ENCODE measurements around the gene TBC1D17. TPM values are rescaled to one million over a fixed set of nuclear protein-coding genes. Genes with fewer than 3 reads are reported as not detected.

Gene TBC1D17
- total and polyA plus RNA-seq, 4 donors = 11.3 to 27.9 (median 17.2) TPM

DNA sequence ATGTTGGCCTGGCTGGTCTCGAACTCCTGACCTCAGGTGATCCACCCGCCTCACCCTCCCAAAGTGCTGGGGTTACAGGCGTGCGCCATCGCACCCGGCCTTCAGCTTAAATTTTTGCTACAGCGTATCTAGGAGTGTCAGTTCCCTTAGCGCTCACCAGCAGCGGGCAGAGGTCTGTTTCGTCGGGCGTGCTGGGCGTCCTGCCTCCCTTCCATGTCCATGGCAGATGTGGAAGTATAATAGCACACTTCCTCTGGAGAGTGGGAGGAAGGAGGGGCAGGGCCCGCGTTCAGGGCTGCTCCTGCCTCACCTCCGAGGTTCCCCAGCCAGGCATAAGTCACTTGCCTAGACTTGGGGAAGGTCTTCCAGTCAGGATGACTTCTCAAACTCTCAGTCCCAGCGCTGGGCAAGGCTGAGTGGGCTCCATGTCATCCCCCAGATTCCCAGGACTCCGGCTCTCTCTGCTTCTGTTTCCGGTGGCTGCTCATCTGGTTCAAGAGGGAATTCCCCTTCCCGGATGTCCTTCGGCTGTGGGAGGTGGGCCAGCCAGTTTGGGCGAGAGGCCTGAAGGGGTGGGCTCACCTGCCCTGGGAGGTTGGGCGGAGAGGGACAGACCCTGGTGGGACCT lies 9.6 kb downstream of the TBC1D17 start:
- Histone ChIP-seq H3K4me1 (ENCODE audit: control insufficient read depth in 4 of 4, insufficient read depth in 4 of 4, low read length in 3 of 4) (peaks cover 0 to 9% (median 4%) of the 10 kb centered on the region in 4 donors), H3K9ac (ENCODE audit: low read depth in 1 of 2, low read length in 2 of 2) (no peak overlapping the region), H3K27ac (ENCODE audit: low read depth in 1 of 2, low read length in 2 of 2) (no peak overlapping the region), H3K4me3 (ENCODE audit: low read depth in 1 of 3, low read length in 3 of 3) (no peak overlapping the region), H3K36me3 (ENCODE audit: control insufficient read depth in 4 of 4, insufficient read depth in 3 of 4, low read depth in 1 of 4, low read length in 3 of 4) (peaks cover 26 to 36% (median 29%) of the 10 kb centered on the region in 4 donors), H3K27me3 (ENCODE audit: control insufficient read depth in 4 of 4, insufficient read depth in 4 of 4, low read length in 3 of 4) (no peaks in the 10 kb centered on the region), H3K9me3 (ENCODE audit: control insufficient read depth in 4 of 4, low read length in 3 of 4) (no peaks in the 10 kb centered on the region)
- no peak for DNase-seq (ENCODE audit: low spot score)
- WGBS = 84% methylated on average over 23 of the region's 23 CpGs
- TF ChIP-seq, protein P1, sequence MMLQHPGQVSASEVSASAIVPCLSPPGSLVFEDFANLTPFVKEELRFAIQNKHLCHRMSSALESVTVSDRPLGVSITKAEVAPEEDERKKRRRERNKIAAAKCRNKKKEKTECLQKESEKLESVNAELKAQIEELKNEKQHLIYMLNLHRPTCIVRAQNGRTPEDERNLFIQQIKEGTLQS (IDR thresholded peaks at IDR 0.05) = no peak
- no peak for TF ChIP-seq HNF4G (IDR thresholded peaks at IDR 0.05)
- no peak for TF ChIP-seq JUND (IDR thresholded peaks at IDR 0.05)
- TF ChIP-seq EGR1 (IDR thresholded peaks at IDR 0.05; ENCODE audit: low read depth in 2 of 2) = no peak
- no peak for TF ChIP-seq FOXA1 (IDR thresholded peaks at IDR 0.05)
- TF ChIP-seq FOXA2 (IDR thresholded peaks at IDR 0.05) = no peak
- TF ChIP-seq, protein P2, sequence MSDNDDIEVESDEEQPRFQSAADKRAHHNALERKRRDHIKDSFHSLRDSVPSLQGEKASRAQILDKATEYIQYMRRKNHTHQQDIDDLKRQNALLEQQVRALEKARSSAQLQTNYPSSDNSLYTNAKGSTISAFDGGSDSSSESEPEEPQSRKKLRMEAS (IDR thresholded peaks at IDR 0.05) = no peak
- TF ChIP-seq, protein P3, sequence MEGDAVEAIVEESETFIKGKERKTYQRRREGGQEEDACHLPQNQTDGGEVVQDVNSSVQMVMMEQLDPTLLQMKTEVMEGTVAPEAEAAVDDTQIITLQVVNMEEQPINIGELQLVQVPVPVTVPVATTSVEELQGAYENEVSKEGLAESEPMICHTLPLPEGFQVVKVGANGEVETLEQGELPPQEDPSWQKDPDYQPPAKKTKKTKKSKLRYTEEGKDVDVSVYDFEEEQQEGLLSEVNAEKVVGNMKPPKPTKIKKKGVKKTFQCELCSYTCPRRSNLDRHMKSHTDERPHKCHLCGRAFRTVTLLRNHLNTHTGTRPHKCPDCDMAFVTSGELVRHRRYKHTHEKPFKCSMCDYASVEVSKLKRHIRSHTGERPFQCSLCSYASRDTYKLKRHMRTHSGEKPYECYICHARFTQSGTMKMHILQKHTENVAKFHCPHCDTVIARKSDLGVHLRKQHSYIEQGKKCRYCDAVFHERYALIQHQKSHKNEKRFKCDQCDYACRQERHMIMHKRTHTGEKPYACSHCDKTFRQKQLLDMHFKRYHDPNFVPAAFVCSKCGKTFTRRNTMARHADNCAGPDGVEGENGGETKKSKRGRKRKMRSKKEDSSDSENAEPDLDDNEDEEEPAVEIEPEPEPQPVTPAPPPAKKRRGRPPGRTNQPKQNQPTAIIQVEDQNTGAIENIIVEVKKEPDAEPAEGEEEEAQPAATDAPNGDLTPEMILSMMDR (IDR thresholded peaks at IDR 0.05; ENCODE audit: low read depth, low read length, missing input control) = no peak
- no peak for TF ChIP-seq HNF4A (conservative IDR thresholded peaks at IDR 0.05)
- TF ChIP-seq SP1 (IDR thresholded peaks at IDR 0.05) = no peak
- no peak for TF ChIP-seq RXRA (IDR thresholded peaks at IDR 0.05)
- TF ChIP-seq YY1 (IDR thresholded peaks at IDR 0.05) = no peak
- no peak for TF ChIP-seq TAF1 (conservative IDR thresholded peaks at IDR 0.05)
- no peak for TF ChIP-seq NR2F2 (IDR thresholded peaks at IDR 0.05)
- TF ChIP-seq GABPA (IDR thresholded peaks at IDR 0.05 in 1 of 2, conservative IDR thresholded peaks at IDR 0.05 in 1 of 2) = no peak
- no peak for TF ChIP-seq RAD21 (IDR thresholded peaks at IDR 0.05)
- TF ChIP-seq, protein P4, sequence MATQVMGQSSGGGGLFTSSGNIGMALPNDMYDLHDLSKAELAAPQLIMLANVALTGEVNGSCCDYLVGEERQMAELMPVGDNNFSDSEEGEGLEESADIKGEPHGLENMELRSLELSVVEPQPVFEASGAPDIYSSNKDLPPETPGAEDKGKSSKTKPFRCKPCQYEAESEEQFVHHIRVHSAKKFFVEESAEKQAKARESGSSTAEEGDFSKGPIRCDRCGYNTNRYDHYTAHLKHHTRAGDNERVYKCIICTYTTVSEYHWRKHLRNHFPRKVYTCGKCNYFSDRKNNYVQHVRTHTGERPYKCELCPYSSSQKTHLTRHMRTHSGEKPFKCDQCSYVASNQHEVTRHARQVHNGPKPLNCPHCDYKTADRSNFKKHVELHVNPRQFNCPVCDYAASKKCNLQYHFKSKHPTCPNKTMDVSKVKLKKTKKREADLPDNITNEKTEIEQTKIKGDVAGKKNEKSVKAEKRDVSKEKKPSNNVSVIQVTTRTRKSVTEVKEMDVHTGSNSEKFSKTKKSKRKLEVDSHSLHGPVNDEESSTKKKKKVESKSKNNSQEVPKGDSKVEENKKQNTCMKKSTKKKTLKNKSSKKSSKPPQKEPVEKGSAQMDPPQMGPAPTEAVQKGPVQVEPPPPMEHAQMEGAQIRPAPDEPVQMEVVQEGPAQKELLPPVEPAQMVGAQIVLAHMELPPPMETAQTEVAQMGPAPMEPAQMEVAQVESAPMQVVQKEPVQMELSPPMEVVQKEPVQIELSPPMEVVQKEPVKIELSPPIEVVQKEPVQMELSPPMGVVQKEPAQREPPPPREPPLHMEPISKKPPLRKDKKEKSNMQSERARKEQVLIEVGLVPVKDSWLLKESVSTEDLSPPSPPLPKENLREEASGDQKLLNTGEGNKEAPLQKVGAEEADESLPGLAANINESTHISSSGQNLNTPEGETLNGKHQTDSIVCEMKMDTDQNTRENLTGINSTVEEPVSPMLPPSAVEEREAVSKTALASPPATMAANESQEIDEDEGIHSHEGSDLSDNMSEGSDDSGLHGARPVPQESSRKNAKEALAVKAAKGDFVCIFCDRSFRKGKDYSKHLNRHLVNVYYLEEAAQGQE (IDR thresholded peaks at IDR 0.05) = no peak
- TF ChIP-seq, protein P5, sequence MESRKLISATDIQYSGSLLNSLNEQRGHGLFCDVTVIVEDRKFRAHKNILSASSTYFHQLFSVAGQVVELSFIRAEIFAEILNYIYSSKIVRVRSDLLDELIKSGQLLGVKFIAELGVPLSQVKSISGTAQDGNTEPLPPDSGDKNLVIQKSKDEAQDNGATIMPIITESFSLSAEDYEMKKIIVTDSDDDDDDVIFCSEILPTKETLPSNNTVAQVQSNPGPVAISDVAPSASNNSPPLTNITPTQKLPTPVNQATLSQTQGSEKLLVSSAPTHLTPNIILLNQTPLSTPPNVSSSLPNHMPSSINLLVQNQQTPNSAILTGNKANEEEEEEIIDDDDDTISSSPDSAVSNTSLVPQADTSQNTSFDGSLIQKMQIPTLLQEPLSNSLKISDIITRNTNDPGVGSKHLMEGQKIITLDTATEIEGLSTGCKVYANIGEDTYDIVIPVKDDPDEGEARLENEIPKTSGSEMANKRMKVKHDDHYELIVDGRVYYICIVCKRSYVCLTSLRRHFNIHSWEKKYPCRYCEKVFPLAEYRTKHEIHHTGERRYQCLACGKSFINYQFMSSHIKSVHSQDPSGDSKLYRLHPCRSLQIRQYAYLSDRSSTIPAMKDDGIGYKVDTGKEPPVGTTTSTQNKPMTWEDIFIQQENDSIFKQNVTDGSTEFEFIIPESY (IDR thresholded peaks at IDR 0.05) = no peak
